Neural cell (in vitro differentiated cells): Measurements from ENCODE around the gene CREBRF. TPM values are rescaled to one million over a fixed set of nuclear protein-coding genes. Genes with fewer than 3 reads are reported as not detected.
"Not testable (repeated sequence)": the region's sequence is repeated elsewhere in the genome, so short reads cannot be mapped to it uniquely, and the experiment has no call there.

Experiments used
- H2AFZ ChIP-seq: fragments of 200-600, 300-800 bp; sonication (generic), shearing (Covaris generic); 2 replicates; pipeline ENCODE4 v1.6.0; 2014; ENCODE audit warnings: low read depth, mild to moderate bottlenecking, antibody characterized with exemption, low read length, moderate library complexity
- H3F3A ChIP-seq: fragments of 200-600 bp; shearing (Covaris generic); 2 replicates; pipeline ENCODE4 v1.6.1; 2016; ENCODE audit warnings: mild to moderate bottlenecking, moderate library complexity, mixed read lengths, antibody characterized with exemption, low read length; ENCODE audit not compliant: insufficient read depth, poor library complexity, severe bottlenecking
- H3K27ac ChIP-seq: fragments of 200-600, 300-800 bp; sonication (generic), shearing (Covaris generic); 2 replicates; pipeline ENCODE4 v1.5.1; 2014; ENCODE audit warnings: mild to moderate bottlenecking, low read length, moderate library complexity
- H3K27me3 ChIP-seq: fragments of 300-800, 200-600 bp; sonication (generic), shearing (Covaris generic); 2 replicates; pipeline ENCODE4 v1.6.0; 2014; ENCODE audit warnings: mild to moderate bottlenecking, low read depth, low read length, moderate library complexity; ENCODE audit not compliant: insufficient read depth
- H3K36me3 ChIP-seq: fragments of 300-800, 200-600 bp; sonication (generic), shearing (Covaris generic); 2 replicates; pipeline ENCODE4 v1.5.1; 2014; ENCODE audit warnings: mild to moderate bottlenecking, antibody characterized with exemption, low read length, moderate library complexity; ENCODE audit not compliant: insufficient read depth
- H3K4me2 ChIP-seq: fragments of 300-800, 200-600 bp; sonication (generic), shearing (Covaris generic); 2 replicates; pipeline ENCODE4 v1.6.0; 2014; ENCODE audit warnings: mild to moderate bottlenecking, low read length
- H3K4me3 ChIP-seq: fragments of 300-800, 200-600 bp; sonication (generic), shearing (Covaris generic); 2 replicates; pipeline ENCODE4 v1.5.1; 2014; ENCODE audit warnings: mild to moderate bottlenecking, low read length, moderate library complexity
- H3K79me2 ChIP-seq: fragments of 200-600 bp; shearing (Covaris generic); replicated peaks from 2 replicates; pipeline ENCODE4 v1.6.0; 2014; ENCODE audit warnings: mild to moderate bottlenecking, low read length, moderate library complexity; ENCODE audit not compliant: insufficient read depth
- H3K9ac ChIP-seq: fragments of 300-800, 200-600 bp; sonication (generic), shearing (Covaris generic); 2 replicates; pipeline ENCODE4 v1.6.1; 2016; ENCODE audit warnings: mild to moderate bottlenecking, low read length, mixed read lengths
- H3K9me2 ChIP-seq: fragments of 200-600 bp; shearing (Covaris generic); 2 replicates; pipeline ENCODE4 v1.6.1; 2016; ENCODE audit warnings: mild to moderate bottlenecking, low read length, mixed read lengths; ENCODE audit not compliant: insufficient read depth
- H3K9me3 ChIP-seq: fragments of 200-600, 300-800 bp; sonication (generic), shearing (Covaris generic); 2 replicates; pipeline ENCODE4 v1.6.1; 2016; ENCODE audit warnings: mild to moderate bottlenecking, mixed run types, low read length, moderate library complexity, mixed read lengths
- H4K20me1 ChIP-seq: fragments of 200-600 bp; shearing (Covaris generic); 2 replicates; pipeline ENCODE4 v1.6.1; 2016; ENCODE audit warnings: mild to moderate bottlenecking, mixed run types; ENCODE audit not compliant: insufficient read depth
- CTCF ChIP-seq: fragments of 450-650 bp; IDR thresholded peaks from 2 replicates; pipeline ENCODE4 v1.5.1; 2014; ENCODE audit warnings: antibody characterized with exemption, mild to moderate bottlenecking, moderate library complexity; ENCODE audit not compliant: poor library complexity, severe bottlenecking
- EP300 ChIP-seq: fragments of 450-650 bp; conservative IDR thresholded peaks from 2 replicates; pipeline ENCODE4 v1.6.1; 2014; ENCODE audit warnings: antibody characterized with exemption, mild to moderate bottlenecking, moderate library complexity; ENCODE audit not compliant: poor library complexity, severe bottlenecking
- EZH2 ChIP-seq: fragments of 200-600, 300-800 bp; shearing (Covaris generic), sonication (generic); IDR thresholded peaks from 2 replicates; pipeline ENCODE4 v1.6.1; 2014; ENCODE audit warnings: antibody characterized with exemption, low read length, borderline replicate concordance, mild to moderate bottlenecking; ENCODE audit not compliant: insufficient read depth, poor library complexity, severe bottlenecking
- MXI1 ChIP-seq: fragments of 450-650 bp; conservative IDR thresholded peaks from 2 replicates; pipeline ENCODE4 v1.6.1; 2014; ENCODE audit warnings: antibody characterized with exemption, mild to moderate bottlenecking; ENCODE audit not compliant: poor library complexity, severe bottlenecking
- POLR2AphosphoS5 ChIP-seq: IDR thresholded peaks from 2 replicates; pipeline ENCODE4 v1.6.1; 2012
- RAD21 ChIP-seq: fragments of 450-650 bp; conservative IDR thresholded peaks from 2 replicates; pipeline ENCODE4 v1.6.1; 2014; ENCODE audit warnings: antibody characterized with exemption, mild to moderate bottlenecking, moderate library complexity
- REST ChIP-seq: IDR thresholded peaks from 2 replicates; pipeline ENCODE4 v1.6.1; 2012; ENCODE audit warnings: borderline replicate concordance
- SMC3 ChIP-seq: fragments of 450-650 bp; conservative IDR thresholded peaks from 2 replicates; pipeline ENCODE4 v1.6.1; 2014; ENCODE audit warnings: antibody characterized with exemption, mild to moderate bottlenecking, moderate library complexity; ENCODE audit not compliant: poor library complexity
- TAF1 ChIP-seq: IDR thresholded peaks from 2 replicates; pipeline ENCODE4 v1.6.1; 2012; ENCODE audit warnings: low read depth
- polyA plus RNA-seq: library from polyadenylated mRNA; depleted of rRNA; stranded (reverse); fragments of >200 nt; gene quantifications from 2 replicates; pipeline ENCODE4 v1.2.3, GENCODE V29; 2014

The CREBRF gene
- polyA plus RNA-seq, 1 donor from 2014 or later, result 9.3 TPM

GRCh38 chr5:173028811-173029327 is 27.3 kb upstream of the CREBRF start:
- H3K79me2 ChIP-seq, result peaks cover 11% of the 10 kb centered on the region
- H3K27me3 ChIP-seq, result no peaks in the 10 kb centered on the region
- no peaks in the 10 kb centered on the region for H3F3A ChIP-seq
- no peak overlapping the region for H3K9ac ChIP-seq
- H3K9me2 ChIP-seq, result no peaks in the 10 kb centered on the region
- H3K36me3 ChIP-seq, result no peaks in the 10 kb centered on the region
- H3K9me3 ChIP-seq, result no peaks in the 10 kb centered on the region
- H4K20me1 ChIP-seq, result no peaks in the 10 kb centered on the region
- no peak for TF ChIP-seq REST
- no peak for TF ChIP-seq MXI1
- TF ChIP-seq EP300, result no peak
- no peak for TF ChIP-seq CTCF
- no peak for TF ChIP-seq TAF1
- TF ChIP-seq SMC3, result no peak
- TF ChIP-seq POLR2AphosphoS5, result no peak
- TF ChIP-seq RAD21, result no peak
- no peak for TF ChIP-seq EZH2
- no peak overlapping the region for H3K27ac ChIP-seq
- no peak overlapping the region for H3K4me2 ChIP-seq
- no peak overlapping the region for H2AFZ ChIP-seq
- no peak overlapping the region for H3K4me3 ChIP-seq

- H3K36me3 ChIP-seq, result no peaks in the 10 kb centered on the region
- no peak for TF ChIP-seq EP300
- no peak for TF ChIP-seq SMC3
- TF ChIP-seq EZH2, result no peak
- TF ChIP-seq RAD21, result no peak
- no peak for TF ChIP-seq POLR2AphosphoS5
- no peak for TF ChIP-seq REST
- no peak for TF ChIP-seq CTCF
- no peak for TF ChIP-seq TAF1
- no peak for TF ChIP-seq MXI1
- peaks cover 8% of the 10 kb centered on the region for H3K79me2 ChIP-seq
- no peak overlapping the region for H2AFZ ChIP-seq
- H3K9ac ChIP-seq, result no peak overlapping the region
- no peaks in the 10 kb centered on the region for H3F3A ChIP-seq
- H3K9me3 ChIP-seq, result no peaks in the 10 kb centered on the region
- no peaks in the 10 kb centered on the region for H3K9me2 ChIP-seq
- no peaks in the 10 kb centered on the region for H3K27me3 ChIP-seq
- H3K4me3 ChIP-seq, result no peak overlapping the region
- no peak overlapping the region for H3K27ac ChIP-seq
- H3K4me2 ChIP-seq, result no peak overlapping the region
- no peaks in the 10 kb centered on the region for H4K20me1 ChIP-seq
Observed at GRCh38 chr5:173029499-173029921, 26.6 kb upstream of the CREBRF start.

- H3K9me2 ChIP-seq, H3K9ac ChIP-seq, H3K36me3 ChIP-seq, H4K20me1 ChIP-seq, H3K79me2 ChIP-seq, H3K27me3 ChIP-seq, H3K9me3 ChIP-seq, H3K27ac ChIP-seq, H3F3A ChIP-seq, H3K4me2 ChIP-seq, H2AFZ ChIP-seq, H3K4me3 ChIP-seq: not testable (repeated sequence)
Observed at GRCh38 chr5:173032096-173032495, 24.1 kb upstream of the CREBRF start.
